Measurements from ENCODE around the gene SF3B4. TPM values are rescaled to one million over a fixed set of nuclear protein-coding genes. Genes with fewer than 3 reads are reported as not detected.
A peak's percentile ranks its signal among the peaks of the same experiment; 100 is the strongest.

Gene SF3B4
- total RNA-seq, 1 experiment from 2014 or later = 127 TPM

DNA sequence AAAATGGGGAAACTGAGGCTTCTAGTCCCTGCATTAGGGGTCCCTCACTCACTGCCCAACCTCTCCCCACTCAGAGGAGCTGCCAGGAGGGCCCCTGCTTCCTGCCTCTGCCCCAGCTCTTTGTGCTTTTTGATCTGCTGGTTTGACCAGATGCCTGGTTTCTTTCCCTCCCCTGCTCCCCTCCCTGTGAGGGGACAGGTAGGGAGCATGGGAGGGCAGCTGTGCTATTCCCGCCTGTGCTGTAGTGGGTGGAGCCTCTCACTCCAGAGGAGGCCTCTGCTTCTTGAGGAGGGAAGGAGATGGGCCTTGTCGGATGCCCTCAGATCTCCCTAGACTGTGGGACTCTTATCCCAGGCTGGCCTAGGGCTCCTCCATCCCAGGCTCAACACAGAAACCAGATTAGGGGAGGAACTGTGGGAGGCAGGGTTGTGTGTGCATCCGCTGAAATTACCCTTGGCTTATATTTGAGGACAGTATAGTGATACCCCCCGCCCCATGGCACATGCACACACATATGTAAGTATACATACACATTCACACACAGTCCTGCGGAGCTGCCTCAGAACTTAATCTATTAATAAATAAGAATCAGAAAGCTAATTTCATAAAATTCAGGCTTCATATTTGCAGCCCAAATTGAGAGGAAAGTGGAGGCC is 23.6 kb downstream of the SF3B4 start:
- peaks cover 21 to 22% of the 10 kb centered on the region in 2 experiments for H3K4me1 Mint-ChIP-seq
- Histone ChIP-seq H3K79me1 (ENCODE audit: insufficient read depth, low read depth, low read length, poor library complexity, severe bottlenecking) (no peaks in the 10 kb centered on the region), H4K20me1 (ENCODE audit: control insufficient read depth, insufficient read depth, insufficient read length) (no peaks in the 10 kb centered on the region), H2BK20ac (ENCODE audit: low read depth, low read length, poor library complexity, severe bottlenecking) (no peak overlapping the region), H3K27me3 (ENCODE audit: insufficient read depth, low read length) (no peaks in the 10 kb centered on the region), H2BK12ac (ENCODE audit: insufficient read length, low read depth, low read length) (no peak overlapping the region), H3K23me2 (ENCODE audit: insufficient read length, low read depth, low read length, poor library complexity, severe bottlenecking) (peaks cover 8% of the 10 kb centered on the region), H3K56ac (ENCODE audit: insufficient read length, low read depth, low read length) (no peak overlapping the region), H4K5ac (ENCODE audit: insufficient read length, low read depth, low read length) (no peak overlapping the region), H3K4me1 (ENCODE audit: insufficient read depth, low read length) (no peaks in the 10 kb centered on the region), H3K4me2 (ENCODE audit: insufficient read depth, insufficient read length, low read length) (no peak overlapping the region), H2AK5ac (ENCODE audit: insufficient read length, low read length) (no peak overlapping the region), H3K9ac (ENCODE audit: extremely low read depth, insufficient read length, low read length) (no peak overlapping the region), H2BK5ac (ENCODE audit: insufficient read length, low read length) (no peak overlapping the region), H4K8ac (replicated peaks; ENCODE audit: insufficient read length, low read depth, low read length) (no peak overlapping the region), H3K18ac (ENCODE audit: insufficient read length, low read depth, low read length) (no peak overlapping the region), H3T11ph (ENCODE audit: low read length) (no peak overlapping the region), H3K23ac (ENCODE audit: insufficient read length, low read depth, low read length) (no peak overlapping the region), H2AFZ (ENCODE audit: low read length) (no peak overlapping the region), H3K14ac (ENCODE audit: insufficient read depth, low read length) (no peak overlapping the region), H3K4ac (ENCODE audit: low read depth, low read length) (no peak overlapping the region), H3K9me3 (ENCODE audit: control insufficient read depth, low read depth, low read length) (no peaks in the 10 kb centered on the region), H2BK15ac (ENCODE audit: low read depth, low read length) (no peak overlapping the region), H4K91ac (ENCODE audit: insufficient read length, low read depth, low read length) (no peak overlapping the region), H3K27ac (ENCODE audit: insufficient read length, low read depth, low read length) (no peak overlapping the region), H2BK120ac (ENCODE audit: low read depth, low read length, poor library complexity, severe bottlenecking) (no peak overlapping the region), H3K79me2 (ENCODE audit: insufficient read depth, low read length) (no peaks in the 10 kb centered on the region)
- peaks cover 21 to 53% (median 49%) of the 10 kb centered on the region in 3 experiments for H3K36me3 Mint-ChIP-seq (ENCODE audit: insufficient read depth in 1 of 3, low read depth in 3 of 3)
- peaks cover 4% of the 10 kb centered on the region for H3K27me3 Mint-ChIP-seq (ENCODE audit: low read depth)
- peak overlapping the region in 2 of 3 experiments; percentile 88 to 89; a peak in 5 of 7 replicates for H3K27ac Mint-ChIP-seq
- DNase-seq = peak; percentile 59
- TF ChIP-seq, protein P1, sequence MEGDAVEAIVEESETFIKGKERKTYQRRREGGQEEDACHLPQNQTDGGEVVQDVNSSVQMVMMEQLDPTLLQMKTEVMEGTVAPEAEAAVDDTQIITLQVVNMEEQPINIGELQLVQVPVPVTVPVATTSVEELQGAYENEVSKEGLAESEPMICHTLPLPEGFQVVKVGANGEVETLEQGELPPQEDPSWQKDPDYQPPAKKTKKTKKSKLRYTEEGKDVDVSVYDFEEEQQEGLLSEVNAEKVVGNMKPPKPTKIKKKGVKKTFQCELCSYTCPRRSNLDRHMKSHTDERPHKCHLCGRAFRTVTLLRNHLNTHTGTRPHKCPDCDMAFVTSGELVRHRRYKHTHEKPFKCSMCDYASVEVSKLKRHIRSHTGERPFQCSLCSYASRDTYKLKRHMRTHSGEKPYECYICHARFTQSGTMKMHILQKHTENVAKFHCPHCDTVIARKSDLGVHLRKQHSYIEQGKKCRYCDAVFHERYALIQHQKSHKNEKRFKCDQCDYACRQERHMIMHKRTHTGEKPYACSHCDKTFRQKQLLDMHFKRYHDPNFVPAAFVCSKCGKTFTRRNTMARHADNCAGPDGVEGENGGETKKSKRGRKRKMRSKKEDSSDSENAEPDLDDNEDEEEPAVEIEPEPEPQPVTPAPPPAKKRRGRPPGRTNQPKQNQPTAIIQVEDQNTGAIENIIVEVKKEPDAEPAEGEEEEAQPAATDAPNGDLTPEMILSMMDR (conservative IDR thresholded peaks at IDR 0.05) = no peak
- H3K4me3 Mint-ChIP-seq = no peak overlapping the region
- no CpG with 5 or more reads among the region's 5 CpGs for WGBS (ENCODE audit: extremely low coverage, insufficient read length, low lambda C conversion rate)
- no peaks in the 10 kb centered on the region; a peak in 1 of 5 replicates for H3K9me3 Mint-ChIP-seq
